ENCODE measurements around the gene VAV3. TPM values are rescaled to one million over a fixed set of nuclear protein-coding genes. Genes with fewer than 3 reads are reported as not detected.
"Not testable (repeated sequence)": the region's sequence is repeated elsewhere in the genome, so short reads cannot be mapped to it uniquely, and the experiment has no call there.

Gene VAV3
- total RNA-seq, 4 donors from 2014 or later: 117 to 239 (median 135) TPM

- Histone ChIP-seq H3K27me3 (no peaks in the 10 kb centered on the region), H3K4me3 (no peak overlapping the region), H3K9me3 (no peaks in the 10 kb centered on the region), H3K36me3 (no peaks in the 10 kb centered on the region), H3K27ac (no peak overlapping the region), H3K4me1 (no peaks in the 10 kb centered on the region)
- TF ChIP-seq POLR2A (IDR thresholded peaks at IDR 0.05) (no peak), CTCF (IDR thresholded peaks at IDR 0.05) (no peak), EP300 (IDR thresholded peaks at IDR 0.05) (no peak), POLR2AphosphoS5 (IDR thresholded peaks at IDR 0.05) (no peak)
- DNase-seq (ENCODE audit: low spot score in 2 of 2): no peak
Measured at GRCh38 chr1:107866870-107867269, 98.1 kb downstream of the VAV3 start.

GRCh38 chr1:107865627-107866026 lies 99.4 kb downstream of the VAV3 start:
- Histone ChIP-seq H3K4me1 (no peaks in the 10 kb centered on the region), H3K27ac (no peak overlapping the region), H3K27me3 (no peaks in the 10 kb centered on the region), H3K9me3 (no peaks in the 10 kb centered on the region), H3K36me3 (no peaks in the 10 kb centered on the region), H3K4me3 (no peak overlapping the region)
- WGBS: 88% methylated on average over 1 of the region's 1 CpG
- no peak for TF ChIP-seq POLR2AphosphoS5 (IDR thresholded peaks at IDR 0.05)
- no peak for TF ChIP-seq POLR2A (IDR thresholded peaks at IDR 0.05)
- TF ChIP-seq CTCF (IDR thresholded peaks at IDR 0.05): no peak
- no peak for TF ChIP-seq EP300 (IDR thresholded peaks at IDR 0.05)
- DNase-seq (ENCODE audit: low spot score in 2 of 2): no peak

GRCh38 chr1:107863342-107863741 lies 101.6 kb downstream of the VAV3 start:
- TF ChIP-seq EP300 (IDR thresholded peaks at IDR 0.05) (no peak), POLR2A (IDR thresholded peaks at IDR 0.05) (no peak), POLR2AphosphoS5 (IDR thresholded peaks at IDR 0.05) (no peak), CTCF (IDR thresholded peaks at IDR 0.05) (no peak)
- Histone ChIP-seq H3K36me3 (no peaks in the 10 kb centered on the region), H3K4me1 (no peaks in the 10 kb centered on the region), H3K27me3 (no peaks in the 10 kb centered on the region), H3K9me3 (no peaks in the 10 kb centered on the region), H3K4me3 (no peak overlapping the region), H3K27ac (no peak overlapping the region)
- DNase-seq (ENCODE audit: low spot score in 2 of 2): no peak
- WGBS: 94% methylated on average over 4 of the region's 4 CpGs

GRCh38 chr1:107862064-107862463 lies 102.9 kb downstream of the VAV3 start:
- H3K4me3 ChIP-seq: no peak overlapping the region
- no peaks in the 10 kb centered on the region for H3K27me3 ChIP-seq
- WGBS: 86% methylated on average over 2 of the region's 2 CpGs
- H3K4me1 ChIP-seq: no peaks in the 10 kb centered on the region
- no peaks in the 10 kb centered on the region for H3K36me3 ChIP-seq
- no peaks in the 10 kb centered on the region for H3K9me3 ChIP-seq
- no peak for DNase-seq (ENCODE audit: low spot score in 2 of 2)
- no peak overlapping the region for H3K27ac ChIP-seq
- TF ChIP-seq POLR2AphosphoS5 (IDR thresholded peaks at IDR 0.05) (no peak), POLR2A (IDR thresholded peaks at IDR 0.05) (no peak)

- no peaks in the 10 kb centered on the region for H3K4me1 ChIP-seq
- H3K9me3 ChIP-seq: no peaks in the 10 kb centered on the region
- H3K4me3 ChIP-seq: no peak overlapping the region
- no peak overlapping the region for H3K27ac ChIP-seq
- no peaks in the 10 kb centered on the region for H3K36me3 ChIP-seq
- WGBS: 97% methylated on average over 5 of the region's 5 CpGs
- TF ChIP-seq POLR2AphosphoS5 (IDR thresholded peaks at IDR 0.05): no peak
- no peaks in the 10 kb centered on the region for H3K27me3 ChIP-seq
- DNase-seq (ENCODE audit: low spot score in 2 of 2): no peak
Measured at GRCh38 chr1:107858323-107858722, 106.7 kb downstream of the VAV3 start.

GRCh38 chr1:107851418-107851817 lies 113.6 kb downstream of the VAV3 start:
- H3K27me3 ChIP-seq: no peaks in the 10 kb centered on the region
- no peaks in the 10 kb centered on the region for H3K36me3 ChIP-seq
- H3K27ac ChIP-seq: no peak overlapping the region
- H3K4me3 ChIP-seq: no peak overlapping the region
- TF ChIP-seq CTCF (IDR thresholded peaks at IDR 0.05): no peak
- no peak for TF ChIP-seq EP300 (IDR thresholded peaks at IDR 0.05)
- TF ChIP-seq POLR2AphosphoS5 (IDR thresholded peaks at IDR 0.05): no peak
- no peak for TF ChIP-seq POLR2A (IDR thresholded peaks at IDR 0.05)
- DNase-seq (ENCODE audit: low spot score in 2 of 2): no peak
- no peaks in the 10 kb centered on the region for H3K4me1 ChIP-seq
- no peaks in the 10 kb centered on the region for H3K9me3 ChIP-seq

- DNase-seq (ENCODE audit: low spot score in 2 of 2); H3K27ac ChIP-seq: not testable (repeated sequence)
Measured at GRCh38 chr1:107844541-107845194, 120.3 kb downstream of the VAV3 start.

More at GRCh38 chr1:107844541-107845194, 120.3 kb downstream of the VAV3 start:
- H3K9me3 ChIP-seq, H3K4me3 ChIP-seq, H3K4me1 ChIP-seq, H3K36me3 ChIP-seq, H3K27me3 ChIP-seq: not testable (repeated sequence)
- 70% methylated on average over 6 of the region's 7 CpGs for WGBS
